Activated CD4-positive, alpha-beta T cell treated with anti-CD3 and anti-CD28 coated beads, Interleukin-2, amount 50 U/mL, for 48 hours (primary cell): ENCODE results near the gene SLC6A9.

Experiments used
- DNase-seq, 2 experiments: peaks; one replicate each; pipeline ENCODE4 v3.0.0-alpha.2; 2020

Gene SLC6A9

DNA sequence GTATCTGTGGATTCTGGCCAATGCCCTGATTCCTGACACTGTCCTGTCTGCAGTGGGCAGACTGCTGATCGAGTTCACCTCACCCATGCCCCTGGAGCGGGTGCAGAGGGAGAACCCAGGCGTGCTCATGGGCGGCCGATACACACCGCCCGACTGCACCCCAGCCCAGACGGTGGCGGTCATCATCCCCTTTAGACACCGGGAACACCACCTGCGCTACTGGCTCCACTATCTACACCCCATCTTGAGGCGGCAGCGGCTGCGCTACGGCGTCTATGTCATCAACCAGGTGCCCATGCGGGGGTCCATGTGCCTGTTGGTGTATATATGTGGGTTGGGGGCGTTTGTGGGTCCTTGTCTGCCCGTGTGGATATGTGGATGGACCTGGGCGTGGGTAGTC is 49.6 kb downstream of the SLC6A9 start:
- no peak for DNase-seq

DNA sequence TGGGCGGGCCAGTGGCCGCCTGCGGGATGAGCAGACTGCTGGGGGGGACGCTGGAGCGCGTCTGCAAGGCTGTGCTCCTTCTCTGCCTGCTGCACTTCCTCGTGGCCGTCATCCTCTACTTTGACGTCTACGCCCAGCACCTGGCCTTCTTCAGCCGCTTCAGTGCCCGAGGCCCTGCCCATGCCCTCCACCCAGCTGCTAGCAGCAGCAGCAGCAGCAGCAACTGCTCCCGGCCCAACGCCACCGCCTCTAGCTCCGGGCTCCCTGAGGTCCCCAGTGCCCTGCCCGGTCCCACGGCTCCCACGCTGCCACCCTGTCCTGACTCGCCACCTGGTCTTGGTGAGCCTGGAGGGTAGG is 50.1 kb downstream of the SLC6A9 start:
- DNase-seq: no peak

DNA sequence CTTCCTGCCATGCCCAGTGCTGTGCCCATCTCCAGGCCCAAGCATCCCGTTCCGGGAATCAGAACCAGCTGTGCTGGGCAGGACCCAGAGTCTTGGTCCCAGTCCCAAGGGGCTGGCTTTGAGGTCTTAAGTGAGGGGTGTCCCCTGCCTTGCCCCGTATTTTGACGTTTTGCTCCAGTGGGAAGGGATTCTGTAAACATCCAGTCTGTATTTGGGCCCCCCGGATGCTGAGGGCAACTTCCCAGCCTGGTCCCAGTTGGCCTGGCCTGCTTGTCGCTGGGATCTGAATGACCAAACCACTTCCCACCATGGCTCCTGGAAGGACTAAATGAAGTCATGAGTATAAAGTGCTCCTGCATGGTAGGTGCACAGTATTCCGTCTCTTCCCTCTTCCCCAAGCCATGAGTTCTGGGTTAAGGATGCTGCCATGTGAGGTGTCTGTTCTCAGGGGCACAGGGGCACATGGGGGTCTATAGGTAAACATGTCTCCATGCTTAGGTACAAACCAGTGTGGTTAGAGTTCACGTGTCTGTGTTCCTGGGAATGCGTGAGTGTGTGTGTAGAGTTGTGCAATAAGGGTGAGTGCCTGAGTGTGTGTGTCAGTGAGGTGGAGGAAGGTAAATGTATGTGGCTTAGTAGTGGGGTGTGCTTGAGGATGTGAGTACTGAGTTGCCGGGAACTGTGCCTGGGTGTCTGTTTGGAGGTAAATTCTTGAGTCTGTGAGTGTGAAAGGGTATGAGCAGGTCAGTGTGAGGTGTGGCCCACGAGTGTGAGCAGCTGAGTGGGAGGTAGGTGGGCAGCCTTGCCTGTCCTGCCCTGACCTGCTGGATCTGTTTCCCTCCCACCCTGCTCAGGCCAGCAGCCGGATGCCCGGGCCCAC is 50.8 kb downstream of the SLC6A9 start:
- no peak for DNase-seq

DNA sequence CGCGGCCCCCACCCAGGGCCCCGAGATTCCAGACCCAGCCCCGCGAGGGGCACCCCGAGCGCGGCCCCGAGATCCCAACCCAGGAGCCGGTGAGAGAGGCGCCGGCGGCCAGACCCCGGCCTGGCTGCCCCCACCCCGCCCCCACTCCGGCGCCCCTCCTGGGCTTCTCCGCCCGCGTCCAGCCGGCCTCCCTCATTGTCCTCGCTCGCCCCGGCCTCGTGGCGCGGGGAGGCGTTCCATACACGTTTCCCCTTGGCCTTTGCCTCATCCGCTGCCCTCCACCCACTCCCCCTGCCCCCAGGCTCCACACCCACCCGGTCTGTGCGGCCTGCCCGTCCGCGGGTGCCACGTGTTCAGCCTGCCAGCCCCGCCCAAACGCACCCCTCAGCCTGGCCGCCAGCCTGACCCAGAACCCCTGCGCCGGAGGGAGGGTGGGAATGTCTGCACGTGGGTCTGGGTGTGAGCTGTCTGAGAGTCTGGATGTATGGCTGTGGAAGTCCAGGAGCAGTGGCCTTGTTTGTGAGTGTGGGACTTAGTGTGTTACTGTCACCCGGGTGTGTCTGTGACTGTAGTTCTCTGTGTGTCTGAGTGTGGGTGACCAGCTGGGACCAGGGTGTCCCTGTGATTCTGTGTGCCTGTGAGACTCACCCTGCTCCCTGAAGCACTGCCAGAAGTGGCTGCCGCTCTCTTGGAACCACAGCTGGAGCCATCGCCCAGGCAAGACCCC is 51.6 kb downstream of the SLC6A9 start:
- peak; percentile 47 to 54 for DNase-seq

DNA sequence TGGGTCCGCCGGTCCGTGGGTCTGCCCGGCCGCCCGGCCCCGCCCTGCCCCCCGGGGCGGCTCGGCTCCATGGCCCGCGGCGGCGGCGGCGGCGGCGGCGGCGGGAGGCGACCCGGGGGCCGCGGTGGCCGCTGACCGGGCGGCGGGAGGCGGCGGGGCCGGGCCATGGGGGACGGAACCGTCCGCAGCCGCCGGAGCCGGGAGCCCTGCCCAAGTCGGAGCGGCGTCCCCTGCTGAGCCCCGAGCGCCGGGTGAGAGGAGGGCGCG is 52.1 kb downstream of the SLC6A9 start:
- DNase-seq: no peak

DNA sequence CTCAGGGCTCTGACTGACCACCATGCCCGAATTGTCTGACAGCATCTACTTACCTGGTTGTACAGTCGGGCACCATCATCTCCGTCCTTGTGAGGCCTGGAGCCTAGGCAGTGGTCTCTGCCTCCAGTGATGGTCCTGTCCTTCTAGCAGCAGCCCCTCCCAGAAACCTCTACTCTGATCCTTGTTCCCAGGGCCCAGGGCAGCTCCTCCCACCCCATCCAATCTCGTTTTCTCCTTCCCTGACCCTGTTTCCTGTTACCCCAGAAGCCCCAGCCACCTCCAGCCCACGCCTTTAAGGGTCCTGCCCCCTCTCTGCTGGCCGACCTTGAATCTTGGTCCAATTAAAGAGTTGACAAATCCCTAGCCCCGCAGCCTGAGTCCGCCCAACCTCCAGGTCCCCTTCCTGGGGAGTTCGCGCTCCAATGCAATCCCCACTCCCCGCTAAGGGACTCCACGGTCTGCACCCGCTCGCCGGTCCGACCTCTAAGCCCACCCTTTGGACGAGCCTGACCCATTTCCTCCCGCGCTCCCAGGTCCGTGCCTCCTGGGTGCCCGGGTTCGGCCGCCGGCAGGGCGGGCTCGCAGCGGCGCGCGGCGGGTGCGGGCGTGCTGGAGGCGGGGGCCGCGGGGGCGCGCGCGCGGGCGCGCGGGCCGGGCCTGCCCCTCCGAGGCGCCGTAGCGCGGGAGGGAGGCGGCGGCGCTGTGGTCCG is 52.6 kb downstream of the SLC6A9 start, which contains the start of gene B4GALT2:
B4GALT2 (plus strand) TSS at position 660 of the 710 bp plus-strand sequence. CDS start 1,951 bp downstream, outside the sequence.
- DNase-seq: peak; percentile 54 to 55

DNA sequence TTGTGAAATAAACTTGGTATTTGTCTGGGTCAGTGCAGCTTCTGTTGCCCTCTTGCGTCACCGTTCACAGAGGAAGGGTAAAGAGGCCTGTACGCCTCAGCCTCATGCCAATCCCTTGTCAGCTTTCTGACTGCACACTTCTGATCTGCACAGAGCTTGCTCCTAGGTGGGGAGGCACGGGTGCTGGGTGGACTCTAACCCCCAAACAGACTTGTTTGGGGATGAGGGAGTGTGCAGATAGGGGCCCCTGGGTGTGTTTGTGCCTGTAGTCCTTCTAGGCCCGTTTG is 53.1 kb downstream of the SLC6A9 start:
- DNase-seq: no peak

DNA sequence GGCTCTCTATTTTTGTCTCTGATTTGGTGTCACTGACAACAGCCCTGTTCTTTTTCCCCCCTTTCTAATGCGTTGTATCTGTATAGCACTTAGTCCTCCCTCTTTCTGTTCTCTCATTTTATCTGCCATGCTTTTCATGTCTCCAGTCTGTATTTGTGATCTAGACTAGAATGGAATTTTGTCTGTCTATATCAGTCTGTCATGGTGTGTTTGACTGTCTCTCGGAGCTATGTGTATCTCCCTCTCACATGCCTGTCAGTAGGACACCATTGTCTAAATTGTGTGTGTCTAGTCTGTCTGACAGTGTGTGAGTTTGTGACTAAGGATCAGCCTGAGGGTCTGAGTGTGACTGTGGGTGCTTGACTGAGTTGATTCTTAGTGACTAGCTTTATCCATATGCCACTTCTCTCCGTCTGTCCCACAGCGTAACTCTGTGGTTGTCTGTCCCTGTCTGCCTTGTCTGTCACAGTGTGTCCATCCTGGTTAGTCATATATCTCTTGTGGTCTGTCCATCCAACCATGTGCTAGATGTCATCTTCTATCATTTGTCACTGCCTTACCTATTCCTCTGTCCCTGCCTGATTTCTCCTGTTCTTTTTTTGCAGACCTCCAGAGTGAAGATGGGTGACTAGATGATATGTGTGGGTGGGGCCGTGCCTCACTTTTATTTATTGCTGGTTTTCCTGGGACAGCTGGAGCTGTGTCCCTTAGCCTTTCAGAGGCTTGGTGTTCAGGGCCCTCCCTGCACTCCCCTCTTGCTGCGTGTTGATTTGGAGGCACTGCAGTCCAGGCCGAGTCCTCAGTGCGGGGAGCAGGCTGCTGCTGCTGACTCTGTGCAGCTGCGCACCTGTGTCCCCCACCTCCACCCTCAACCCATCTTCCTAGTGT is 53.6 kb downstream of the SLC6A9 start:
- DNase-seq: no peak

DNA sequence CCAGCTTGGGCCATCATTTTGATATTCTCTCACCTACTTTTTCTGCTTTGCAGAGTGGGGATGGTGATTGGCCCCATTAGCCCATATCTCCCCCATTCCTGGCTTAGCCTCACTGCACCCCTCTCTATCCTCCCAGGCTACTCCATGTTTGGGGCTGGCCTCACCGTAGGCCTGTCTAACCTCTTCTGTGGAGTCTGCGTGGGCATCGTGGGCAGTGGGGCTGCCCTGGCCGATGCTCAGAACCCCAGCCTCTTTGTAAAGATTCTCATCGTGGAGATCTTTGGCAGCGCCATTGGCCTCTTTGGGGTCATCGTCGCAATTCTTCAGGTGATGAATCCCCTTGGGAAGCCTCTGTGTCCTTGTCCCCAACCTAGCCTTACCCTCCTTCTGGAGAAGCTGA is 54.4 kb downstream of the SLC6A9 start:
- DNase-seq: no peak

DNA sequence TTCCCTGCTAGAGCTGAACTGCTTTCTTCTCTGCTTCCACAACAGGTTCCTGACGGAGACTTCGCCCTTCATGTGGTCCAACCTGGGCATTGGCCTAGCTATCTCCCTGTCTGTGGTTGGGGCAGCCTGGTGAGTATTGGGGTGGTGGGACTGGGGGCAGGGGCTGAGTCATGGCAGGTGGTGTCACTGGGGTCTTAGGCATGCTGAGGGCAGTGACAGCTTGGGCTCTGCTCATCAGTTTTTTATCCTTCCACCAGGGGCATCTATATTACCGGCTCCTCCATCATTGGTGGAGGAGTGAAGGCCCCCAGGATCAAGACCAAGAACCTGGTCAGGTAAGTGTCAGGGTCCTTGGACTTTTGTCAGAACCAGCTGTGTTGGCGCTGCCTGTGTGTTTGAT is 55.2 kb downstream of the SLC6A9 start:
- no peak for DNase-seq

DNA sequence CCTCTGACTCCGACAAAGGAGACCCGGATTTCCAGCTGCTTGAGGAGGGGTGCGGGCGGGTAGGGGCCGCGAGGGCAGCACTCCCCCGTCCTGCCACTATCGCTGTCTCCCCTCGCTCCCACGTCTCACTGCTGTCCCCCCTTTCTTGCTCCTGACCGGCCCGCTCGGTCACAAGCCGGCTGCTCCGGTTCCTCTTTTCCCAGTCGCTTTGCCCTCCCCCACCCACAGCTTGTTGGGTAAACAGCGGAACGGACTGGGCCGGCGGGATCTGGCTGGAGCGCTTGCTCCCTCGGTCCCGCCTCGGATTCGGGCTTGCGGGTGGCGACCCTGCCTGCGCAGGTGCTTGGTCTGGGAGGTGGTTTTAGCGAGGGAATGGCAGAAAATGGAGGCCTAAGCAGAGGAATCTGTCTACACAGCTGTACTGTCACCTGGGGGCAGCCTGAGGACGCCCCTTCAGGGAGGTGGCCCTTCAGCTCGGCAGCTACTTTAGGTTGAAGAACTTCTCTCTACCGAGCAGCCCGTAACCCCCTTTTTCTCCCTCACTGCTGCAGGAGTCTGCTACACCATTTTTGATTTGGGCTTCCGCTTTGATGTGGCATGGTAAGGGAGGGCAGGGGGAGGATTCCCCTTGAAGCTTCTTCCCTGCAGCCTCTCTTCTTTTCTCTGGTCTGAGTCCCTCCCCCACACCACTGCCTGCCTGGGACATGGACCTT is 55.9 kb downstream of the SLC6A9 start:
- DNase-seq: peak; percentile 20 to 25

DNA sequence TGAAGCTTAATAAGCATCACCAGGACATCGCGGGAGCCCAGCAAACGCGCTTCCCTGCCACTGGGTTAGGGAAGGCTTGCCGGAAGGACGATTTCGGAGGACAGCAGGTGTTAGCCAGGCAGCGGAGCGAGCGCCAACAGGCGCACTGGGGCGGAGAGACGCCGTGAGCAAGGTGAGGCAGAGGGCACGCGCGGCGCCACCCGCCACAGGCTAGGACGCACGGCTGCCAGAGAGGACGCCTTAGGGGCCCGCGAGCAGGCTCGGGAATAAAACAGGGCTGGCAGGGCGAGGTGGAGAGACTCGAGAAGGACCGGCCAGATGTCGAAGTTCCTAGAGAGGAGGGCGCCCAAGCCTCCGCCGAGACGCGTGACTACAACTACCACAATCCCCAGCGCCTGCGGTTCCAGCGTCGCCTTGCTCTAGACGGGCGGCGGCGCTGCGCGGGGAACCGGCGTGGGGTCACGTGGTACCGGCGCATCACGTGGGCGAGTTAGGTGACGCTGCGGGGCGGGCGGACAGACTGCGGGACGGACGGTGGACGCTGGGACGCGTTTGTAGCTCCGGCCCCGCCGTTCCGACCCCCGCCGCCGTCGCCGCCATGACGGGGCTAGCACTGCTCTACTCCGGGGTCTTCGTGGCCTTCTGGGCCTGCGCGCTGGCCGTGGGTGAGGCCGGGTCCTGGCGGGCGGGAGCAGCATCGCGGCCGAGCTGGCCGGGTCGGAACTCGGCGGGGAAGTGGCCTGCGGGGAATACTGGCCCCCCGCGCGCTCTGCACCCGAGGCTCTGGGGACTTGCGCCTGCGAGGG is 56.6 kb downstream of the SLC6A9 start, which contains the start of gene ATP6V0B:
ATP6V0B (plus strand) TSS at position 518 of the 806 bp plus-strand sequence; CDS start at position 599, 81 bp downstream.
- peak; percentile 97 to 98 for DNase-seq

DNA sequence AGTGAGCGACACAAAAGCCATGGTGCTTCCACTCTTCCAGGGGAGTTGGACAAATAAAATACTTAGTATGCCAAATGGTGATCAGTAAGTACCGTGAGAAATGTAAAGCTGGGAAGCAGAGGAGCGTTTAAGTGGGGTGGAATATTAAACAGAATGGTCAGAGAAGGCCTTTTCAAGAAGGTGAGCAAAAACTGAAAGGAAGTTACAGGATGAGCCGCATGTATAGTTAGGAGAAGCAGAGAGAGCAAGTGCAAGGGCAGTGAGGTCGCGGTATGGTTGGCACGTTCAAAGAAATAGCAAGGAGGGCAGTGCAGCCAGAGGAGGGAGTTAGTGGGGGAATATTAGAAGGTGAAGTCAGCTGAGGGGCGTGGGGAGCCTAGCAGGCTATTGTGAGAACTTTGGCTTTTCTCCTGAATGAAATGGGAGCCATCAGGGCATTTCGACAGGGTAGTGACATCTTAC is 57.2 kb downstream of the SLC6A9 start:
- no peak for DNase-seq

DNA sequence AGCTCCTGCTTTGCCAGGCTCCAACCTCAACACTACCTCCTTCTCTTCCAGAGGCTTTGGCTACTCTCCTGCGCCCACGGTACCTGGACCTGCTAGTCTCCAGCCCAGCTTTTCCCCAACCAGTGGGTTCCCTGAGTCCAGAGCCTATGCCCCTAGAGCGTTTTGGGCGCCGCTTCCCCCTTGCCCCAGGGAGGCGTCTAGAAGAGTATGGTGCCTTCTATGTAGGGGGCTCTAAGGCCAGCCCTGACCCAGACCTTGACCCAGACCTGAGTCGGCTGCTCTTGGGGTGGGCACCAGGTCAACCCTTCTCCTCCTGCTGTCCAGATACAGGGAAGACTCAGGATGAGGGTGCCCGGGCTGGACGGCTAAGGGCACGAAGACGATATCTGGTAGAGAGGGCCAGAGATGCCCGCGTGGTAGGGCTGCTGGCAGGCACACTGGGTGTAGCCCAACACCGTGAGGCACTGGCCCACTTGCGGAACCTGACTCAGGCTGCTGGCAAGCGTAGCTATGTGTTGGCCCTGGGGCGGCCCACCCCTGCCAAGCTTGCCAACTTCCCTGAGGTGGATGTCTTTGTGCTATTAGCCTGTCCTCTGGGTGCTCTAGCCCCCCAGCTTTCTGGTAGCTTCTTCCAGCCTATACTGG is 59.8 kb downstream of the SLC6A9 start:
- DNase-seq: no peak

DNA sequence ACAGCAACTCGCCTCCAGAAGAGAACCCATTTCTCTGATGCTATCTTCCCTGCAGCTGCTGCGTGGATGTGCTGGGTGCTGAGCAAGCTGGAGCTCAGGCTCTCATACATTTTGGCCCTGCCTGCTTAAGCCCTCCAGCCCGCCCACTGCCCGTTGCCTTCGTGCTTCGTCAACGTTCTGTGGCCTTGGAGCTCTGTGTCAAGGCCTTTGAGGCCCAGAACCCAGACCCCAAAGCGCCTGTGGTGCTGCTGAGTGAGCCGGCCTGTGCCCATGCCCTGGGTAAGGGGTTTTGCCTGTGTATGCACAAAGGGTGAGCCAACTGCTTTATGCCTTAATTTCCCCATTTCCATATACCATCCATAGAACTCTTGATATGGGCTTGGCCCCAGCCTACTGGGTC is 60.4 kb downstream of the SLC6A9 start:
- no peak for DNase-seq

DNA sequence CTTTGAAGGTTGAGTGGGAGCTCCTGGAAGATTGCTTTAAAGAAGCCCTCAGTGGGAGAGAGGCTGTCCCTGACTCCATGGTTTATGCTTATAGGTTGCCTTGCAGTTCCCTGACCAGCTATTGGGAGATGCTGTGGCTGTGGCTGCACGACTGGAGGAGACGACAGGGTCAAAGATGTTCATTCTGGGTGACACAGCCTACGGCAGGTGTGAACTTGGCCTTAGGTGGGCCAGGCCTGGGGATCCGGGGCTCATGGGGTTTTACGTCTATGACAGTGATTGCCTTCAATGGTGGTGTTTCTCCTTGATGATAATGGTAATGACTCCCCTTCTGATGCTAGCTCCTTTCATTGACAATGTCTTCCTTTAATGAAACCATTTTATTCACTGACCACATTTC is 60.8 kb downstream of the SLC6A9 start:
- DNase-seq: no peak

DNA sequence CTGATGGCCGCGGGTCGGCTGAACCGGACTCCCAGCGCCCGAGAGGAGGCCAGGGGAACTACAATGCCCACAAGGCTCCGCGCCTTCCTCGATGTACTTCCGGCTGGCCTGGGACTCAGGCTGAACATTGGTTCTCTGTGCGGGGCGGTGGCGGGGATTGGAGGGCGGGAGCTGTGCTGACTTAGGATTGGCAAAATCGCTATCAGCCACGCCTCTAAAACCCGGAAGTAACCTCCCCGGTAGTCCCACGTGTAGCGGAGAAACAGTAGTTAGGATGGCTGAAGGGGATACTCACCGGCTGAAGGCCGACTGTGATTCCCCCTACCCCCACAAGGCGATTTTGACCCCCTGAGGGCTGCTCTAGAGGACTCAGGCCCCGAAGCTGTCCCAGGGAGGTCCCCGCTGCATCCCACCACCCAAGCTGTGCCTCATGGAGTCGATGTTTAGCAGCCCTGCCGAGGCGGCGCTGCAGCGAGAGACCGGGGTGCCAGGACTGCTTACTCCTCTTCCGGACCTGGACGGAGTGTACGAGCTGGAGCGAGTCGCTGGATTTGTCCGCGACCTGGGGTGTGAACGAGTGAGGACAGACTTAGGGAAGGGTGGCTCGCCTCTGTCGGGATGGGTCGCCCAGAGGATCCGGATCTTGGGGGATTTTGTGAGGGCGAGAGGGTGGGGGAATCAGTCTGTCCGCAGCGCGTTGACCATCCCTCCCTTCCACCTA is 61.4 kb downstream of the SLC6A9 start, which contains the start of gene DPH2:
DPH2 (plus strand) TSS at position 265 of the 721 bp plus-strand sequence; CDS start at position 431, 166 bp downstream.
- DNase-seq: peak; percentile 97 to 98

DNA sequence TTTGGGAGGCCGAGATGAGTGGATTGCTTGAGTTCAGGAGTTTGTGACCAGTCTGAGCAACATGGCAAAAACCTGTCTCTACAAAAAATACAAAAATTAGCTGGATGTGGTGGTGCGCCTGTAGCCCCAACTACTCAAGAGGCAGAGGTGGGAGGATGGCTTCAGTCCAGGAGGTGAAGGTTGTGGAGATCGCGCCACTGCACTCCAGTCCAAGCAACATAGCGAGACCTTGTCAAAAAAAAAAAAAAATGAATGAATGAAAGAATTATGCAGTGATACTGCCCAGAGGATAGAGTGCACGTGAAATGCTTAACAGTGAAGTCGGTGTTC is 61.9 kb downstream of the SLC6A9 start:
- no peak for DNase-seq

DNA sequence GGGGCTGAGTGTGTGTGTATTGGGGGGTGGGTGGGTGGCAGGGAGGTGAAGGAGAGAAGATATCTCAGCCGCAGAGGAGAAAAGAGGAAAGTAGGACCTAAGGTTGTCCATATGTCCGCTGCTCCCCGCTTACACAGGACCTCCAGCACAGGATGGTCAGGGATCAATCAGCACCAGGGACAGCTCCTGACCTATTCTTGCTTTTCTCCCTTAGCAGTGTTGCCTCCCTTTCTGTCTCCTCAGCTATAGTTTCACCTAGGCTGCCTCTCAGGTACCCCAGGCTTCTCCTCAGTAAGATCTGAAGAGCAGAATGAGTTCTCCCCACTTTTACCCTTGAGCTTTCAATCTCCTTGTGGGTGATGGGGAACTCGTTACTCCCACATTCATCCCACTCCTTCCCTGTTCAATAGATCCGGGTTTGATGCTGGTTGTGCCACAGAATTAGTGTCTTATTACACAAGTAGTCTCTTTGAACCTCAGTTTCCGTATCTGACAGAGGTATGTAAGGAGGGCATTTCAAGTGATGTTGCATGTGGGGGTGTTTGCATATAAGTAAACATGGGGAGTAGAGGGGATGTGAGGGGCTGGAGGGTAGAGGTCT is 62.8 kb downstream of the SLC6A9 start:
- peak in 1 of 2 experiments; percentile 32 for DNase-seq
